IMR-90 (cell line): Measurements from ENCODE around the gene PRKD3. TPM values are rescaled to one million over a fixed set of nuclear protein-coding genes. Genes with fewer than 3 reads are reported as not detected.

Experiments
- ATAC-seq: fragments of 200-7000 bp; cut with Tn5 transposase; 2 replicates; pipeline ENCODE4 v1.9.1; 2020; ENCODE audit warnings: low read depth, mild to moderate bottlenecking, moderate library complexity
- BruUV-seq: library from RNA; stranded (reverse); fragments of 400-500 nt; replicated peaks from 2 replicates; lab custom pipeline; 2021; lab: Mats Ljungman, UMichigan
- CTCF ChIA-PET: fragments of 300-600 bp; formaldehyde crosslinking; extraction: SDS; loops from one replicate; lab custom pipeline; 2021; ENCODE audit warnings: antibody characterized with exemption; lab: Yijun Ruan, JAX
- POLR2A ChIA-PET: fragments of 300-600 bp; sonication (Branson Sonifier 250); formaldehyde crosslinking; loops from one replicate; lab custom pipeline; 2022; ENCODE audit warnings: antibody characterized with exemption; ENCODE audit not compliant: unreplicated experiment; lab: Charles Lee
- DNase-seq: peaks from one replicate; pipeline ENCODE4 v3.0.0; 2013
- H2AFZ ChIP-seq: replicated peaks from 2 replicates; pipeline ENCODE3; 2013; ENCODE audit warnings: low read length, mild to moderate bottlenecking; ENCODE audit not compliant: poor library complexity
- H2AK5ac ChIP-seq: 2 replicates; pipeline ENCODE4 v1.6.1; 2013; ENCODE audit warnings: low read depth, low read length, inconsistent platforms
- H2AK9ac ChIP-seq: replicated peaks from 2 replicates; pipeline ENCODE3; 2013; ENCODE audit warnings: mild to moderate bottlenecking, low read depth, low read length, moderate library complexity; ENCODE audit not compliant: poor library complexity
- H2BK120ac ChIP-seq: 2 replicates; pipeline ENCODE4 v1.6.1; 2013; ENCODE audit warnings: low read depth, low read length, inconsistent platforms
- H2BK15ac ChIP-seq: 3 replicates; pipeline ENCODE4 v1.6.1; 2013; ENCODE audit warnings: low read depth, low read length, inconsistent platforms
- H2BK20ac ChIP-seq: 2 replicates; pipeline ENCODE4 v1.6.1; 2013; ENCODE audit warnings: low read depth, mild to moderate bottlenecking, inconsistent platforms, low read length, moderate library complexity
- H2BK5ac ChIP-seq: 2 replicates; pipeline ENCODE4 v1.6.1; 2013; ENCODE audit warnings: mild to moderate bottlenecking, low read depth, low read length, inconsistent platforms; ENCODE audit not compliant: poor library complexity, severe bottlenecking
- H3K14ac ChIP-seq: replicated peaks from 2 replicates; pipeline ENCODE4 v1.6.1; 2013; ENCODE audit warnings: low read depth, low read length, inconsistent platforms
- H3K18ac ChIP-seq: 2 replicates; pipeline ENCODE4 v1.6.1; 2013; ENCODE audit warnings: low read depth, low read length, control low read depth
- H3K23ac ChIP-seq: 2 replicates; pipeline ENCODE4 v1.6.1; 2013; ENCODE audit warnings: low read depth, low read length, inconsistent platforms
- H3K27ac ChIP-seq: 2 replicates; pipeline ENCODE4 v1.5.1; 2013; ENCODE audit warnings: mild to moderate bottlenecking, control low read depth, low read length; ENCODE audit not compliant: insufficient read depth
- H3K27me3 ChIP-seq: 2 replicates; pipeline ENCODE4 v1.6.1; 2013; ENCODE audit warnings: low read length; ENCODE audit not compliant: control insufficient read depth, insufficient read depth
- H3K36me3 ChIP-seq: 2 replicates; pipeline ENCODE4 v1.6.1; 2013; ENCODE audit warnings: low read length, mixed read lengths; ENCODE audit not compliant: control insufficient read depth, insufficient read depth
- H3K4ac ChIP-seq: 2 replicates; pipeline ENCODE4 v1.6.1; 2013; ENCODE audit warnings: low read depth, low read length, inconsistent platforms
- H3K4me1 ChIP-seq: 2 replicates; pipeline ENCODE4 v1.6.1; 2013; ENCODE audit warnings: low read length, mixed read lengths; ENCODE audit not compliant: control insufficient read depth, insufficient read depth
- H3K4me2 ChIP-seq: 2 replicates; pipeline ENCODE4 v1.6.1; 2013; ENCODE audit warnings: low read depth, mild to moderate bottlenecking, control low read depth, low read length, moderate library complexity
- H3K4me3 ChIP-seq: 2 replicates; pipeline ENCODE4 v1.5.1; 2013; ENCODE audit warnings: low read depth, mild to moderate bottlenecking, control low read depth, low read length, moderate library complexity; ENCODE audit not compliant: insufficient read depth
- H3K56ac ChIP-seq: 2 replicates; pipeline ENCODE4 v1.6.1; 2013; ENCODE audit warnings: low read length, inconsistent platforms; ENCODE audit not compliant: insufficient read depth; ENCODE audit errors: extremely low read depth
- H3K79me1 ChIP-seq, 2 experiments: 2 replicates each; pipeline ENCODE4 v1.6.1; 2013; ENCODE audit warnings: low read length in 2 of 2, inconsistent platforms in 1 of 2, low read depth in 1 of 2
- H3K9ac ChIP-seq: 2 replicates; pipeline ENCODE4 v1.6.1; 2013; ENCODE audit warnings: low read depth, low read length, control low read depth
- H3K9me1 ChIP-seq: 2 replicates; pipeline ENCODE4 v1.6.1; 2013; ENCODE audit warnings: low read length, inconsistent platforms; ENCODE audit not compliant: insufficient read depth
- H3K9me3 ChIP-seq: 2 replicates; pipeline ENCODE4 v1.6.1; 2013; ENCODE audit warnings: low read length; ENCODE audit not compliant: control insufficient read depth, insufficient read depth
- H4K20me1 ChIP-seq: 2 replicates; pipeline ENCODE4 v1.6.1; 2013; ENCODE audit warnings: low read length, inconsistent platforms; ENCODE audit not compliant: insufficient read depth
- H4K5ac ChIP-seq: 2 replicates; pipeline ENCODE4 v1.6.1; 2013; ENCODE audit warnings: mild to moderate bottlenecking, low read depth, low read length, control low read depth
- H4K8ac ChIP-seq, 2 experiments: 2 replicates each; pipeline ENCODE4 v1.6.1; 2013; ENCODE audit warnings: low read depth in 2 of 2, low read length in 2 of 2, control low read depth in 1 of 2, inconsistent platforms in 1 of 2
- H4K91ac ChIP-seq: 2 replicates; pipeline ENCODE4 v1.6.1; 2013; ENCODE audit warnings: low read depth, low read length, inconsistent platforms; ENCODE audit not compliant: insufficient read depth
- BHLHE40 ChIP-seq: fragments of 150-350 bp; IDR thresholded peaks from 2 replicates; pipeline ENCODE4 v1.6.1; 2016; ENCODE audit warnings: mild to moderate bottlenecking, low read depth, low read length
- CEBPB ChIP-seq: IDR thresholded peaks from 2 replicates; pipeline ENCODE4 v1.6.1; 2012; ENCODE audit warnings: low read depth, low read length, improper control_type of control experiment
- CHD1 ChIP-seq: IDR thresholded peaks from 2 replicates; pipeline ENCODE4 v1.6.1; 2012; ENCODE audit warnings: low read depth, low read length, improper control_type of control experiment
- CTCF ChIP-seq: conservative IDR thresholded peaks from 2 replicates; pipeline ENCODE4 v1.5.1; 2012; ENCODE audit warnings: mild to moderate bottlenecking, low read depth, low read length, improper control_type of control experiment
- ELK1 ChIP-seq: fragments of 150-350 bp; IDR thresholded peaks from 2 replicates; pipeline ENCODE4 v1.6.1; 2016; ENCODE audit warnings: low read depth, mild to moderate bottlenecking, low read length, moderate library complexity, borderline replicate concordance
- FOS ChIP-seq: fragments of 150-350 bp; IDR thresholded peaks from 2 replicates; pipeline ENCODE4 v1.6.1; 2016; ENCODE audit warnings: low read depth, low read length
- MAFK ChIP-seq: IDR thresholded peaks from 2 replicates; pipeline ENCODE4 v1.6.1; 2012; ENCODE audit warnings: low read depth, low read length, improper control_type of control experiment
- MAZ ChIP-seq: IDR thresholded peaks from 2 replicates; pipeline ENCODE4 v1.6.1; 2012; ENCODE audit warnings: low read depth, mild to moderate bottlenecking, low read length, improper control_type of control experiment, moderate library complexity, borderline replicate concordance
- MXI1 ChIP-seq: IDR thresholded peaks from 2 replicates; pipeline ENCODE4 v1.6.1; 2012; ENCODE audit warnings: low read depth, mild to moderate bottlenecking, low read length, moderate library complexity, borderline replicate concordance
- NFE2L2 ChIP-seq: fragments of 150-350 bp; IDR thresholded peaks from 2 replicates; pipeline ENCODE4 v1.6.1; 2016; ENCODE audit warnings: low read depth, mild to moderate bottlenecking, low read length
- POLR2A ChIP-seq: IDR thresholded peaks from 2 replicates; pipeline ENCODE4 v1.6.1; 2012; ENCODE audit warnings: mild to moderate bottlenecking, low read depth, low read length
- RAD21 ChIP-seq: IDR thresholded peaks from 2 replicates; pipeline ENCODE4 v1.6.1; 2012; ENCODE audit warnings: low read length, improper control_type of control experiment
- RCOR1 ChIP-seq: IDR thresholded peaks from 2 replicates; pipeline ENCODE4 v1.6.1; 2012; ENCODE audit warnings: mild to moderate bottlenecking, low read length, improper control_type of control experiment; ENCODE audit not compliant: insufficient replicate concordance
- RFX5 ChIP-seq: IDR thresholded peaks from 2 replicates; pipeline ENCODE4 v1.8.0; 2012; ENCODE audit warnings: low read depth, mild to moderate bottlenecking, low read length, moderate library complexity
- SMC3 ChIP-seq: fragments of 150-350 bp; IDR thresholded peaks from 2 replicates; pipeline ENCODE4 v1.6.1; 2016; ENCODE audit warnings: low read depth, mild to moderate bottlenecking, antibody characterized with exemption, low read length, moderate library complexity
- USF2 ChIP-seq: fragments of 150-350 bp; IDR thresholded peaks from 2 replicates; pipeline ENCODE4 v1.6.1; 2017; ENCODE audit warnings: mild to moderate bottlenecking, antibody characterized with exemption, low read length, low read depth
- WGBS, 2 experiments: methylation state at CpG; one replicate each; pipeline versions ENCODE4 v1.1.5 to v1.1.7; 2013; ENCODE audit warnings: missing lambda C conversion rate in 2 of 2; ENCODE audit not compliant: insufficient read length in 1 of 2; ENCODE audit errors: extremely low coverage in 2 of 2; 5-methylcytosine and 5-hydroxymethylcytosine counted together
- dilution Hi-C: fragments of 300-500 bp; cut with HindIII; formaldehyde crosslinking; loops from one replicate; pipeline ENCODE4 v1.14.3; 2018; ENCODE audit warnings: low sequenced_read_pairs; ENCODE audit not compliant: unreplicated experiment
- in situ Hi-C: fragments of 300-500 bp; cut with MboI; formaldehyde crosslinking; loops from 3 replicates; pipeline ENCODE4 v1.14.3; 2019; ENCODE audit warnings: low sequenced_read_pairs, inconsistent platforms, mixed read lengths
- intact Hi-C: fragments of 100-400 bp; cut with micrococcal nuclease; formaldehyde crosslinking; loops from 2 replicates; pipeline ENCODE4 v1.10.0; 2022
- polyA plus RNA-seq, 3 experiments: library from polyadenylated mRNA; depleted of rRNA; stranded (reverse); fragments of >200 nt; gene quantifications; 2 replicates each; pipeline ENCODE4 v1.2.3, GENCODE V29; 2012; ENCODE audit warnings: low replicate concordance in 1 of 3
- total RNA-seq: library from RNA; depleted of rRNA; stranded (reverse); fragments of >200 nt; gene quantifications from 2 replicates; pipeline ENCODE4 v1.2.3, GENCODE V29; 2012

Gene PRKD3
- total and polyA plus RNA-seq, 2 of the 4 experiments (the other 2 are of a cell fraction), result 15.8 to 46.4 TPM

- no peak for DNase-seq
- no peak overlapping the region for H2BK5ac ChIP-seq
- no peak overlapping the region for H2BK15ac ChIP-seq
- H4K20me1 ChIP-seq, result peaks cover 10% of the 10 kb centered on the region
- dilution Hi-C loops (no loop called here), intact Hi-C loops (no loop called here), in situ Hi-C loops (no loop called here)
- H3K27me3 ChIP-seq, result no peaks in the 10 kb centered on the region
- H3K14ac ChIP-seq, result no peak overlapping the region
- H4K91ac ChIP-seq, result no peak overlapping the region
- H3K4ac ChIP-seq, result no peak overlapping the region
- H3K4me2 ChIP-seq, result no peak overlapping the region
- H3K23ac ChIP-seq, result no peak overlapping the region
- no peak overlapping the region for H4K5ac ChIP-seq
- no peak overlapping the region for H3K56ac ChIP-seq
- H3K9ac ChIP-seq, result no peak overlapping the region
- H3K18ac ChIP-seq, result no peak overlapping the region
- POLR2A ChIA-PET, result no interaction called here
- ATAC-seq, result no peak
- TF ChIP-seq CHD1, result no peak
- no peak for TF ChIP-seq MAZ
- no peak for TF ChIP-seq ELK1
- no peak for TF ChIP-seq POLR2A
- TF ChIP-seq CEBPB, result no peak
- TF ChIP-seq MXI1, result no peak
- TF ChIP-seq FOS, result no peak
- no peak for TF ChIP-seq NFE2L2
- no peak for TF ChIP-seq RCOR1
- no peak for TF ChIP-seq MAFK
- TF ChIP-seq RAD21, result no peak
- no peak for TF ChIP-seq USF2
- no peak for TF ChIP-seq RFX5
- TF ChIP-seq SMC3, result no peak
- TF ChIP-seq CTCF, result no peak
- TF ChIP-seq BHLHE40, result no peak
- no peak overlapping the region for H2AK9ac ChIP-seq
- H2BK20ac ChIP-seq, result no peak overlapping the region
- H3K4me1 ChIP-seq, result no peaks in the 10 kb centered on the region
- BruUV-seq, result no TSS peak
- CTCF ChIA-PET, result interaction anchor here (0.6 to 0.7 kb wide), 2 partner anchors 11 to 27 kb away, joined by 3 read pairs; no protein-coding TSS in a partner anchor
- H3K9me1 ChIP-seq, result no peaks in the 10 kb centered on the region
- no peak overlapping the region for H3K27ac ChIP-seq
- H3K36me3 ChIP-seq, result 0 out of 2 replicates have a peak, but pooled peaks cover 6% of the 10 kb centered on the region
- no peak overlapping the region for H2AK5ac ChIP-seq
- peaks cover 33 to 60% of the 10 kb centered on the region in 2 experiments for H3K79me1 ChIP-seq
- H3K4me3 ChIP-seq, result no peak overlapping the region
- no peak overlapping the region for H4K8ac ChIP-seq
- WGBS, 2 experiments, result no CpG with 5 or more reads among the region's 2 CpGs
- no peak overlapping the region for H2BK120ac ChIP-seq
- H2AFZ ChIP-seq, result no peak overlapping the region
- no peaks in the 10 kb centered on the region for H3K9me3 ChIP-seq
Measured at GRCh38 chr2:37307500-37307899, 17.1 kb downstream of the PRKD3 start.
